Measurements from ENCODE around the gene VPS13A. TPM values are rescaled to one million over a fixed set of nuclear protein-coding genes. Genes with fewer than 3 reads are reported as not detected.

The VPS13A gene
- polyA plus RNA-seq, 1 experiment, result 41.8 TPM

GRCh38 chr9:77142366-77142765 lies 35.0 kb upstream of the VPS13A start:
- CTCF ChIA-PET, result interaction anchor here (1.4 to 1.5 kb wide), 2 partner anchors 9 to 331 kb away, joined by 4 to 10 read pairs; no protein-coding TSS in a partner anchor
- no peak for TF ChIP-seq CTCF (IDR thresholded peaks at IDR 0.05; ENCODE audit: low read depth, low read length)
- no peak for DNase-seq (ENCODE audit: low read depth, low spot score)

GRCh38 chr9:77149879-77150278 lies 27.5 kb upstream of the VPS13A start:
- TF ChIP-seq CTCF (IDR thresholded peaks at IDR 0.05; ENCODE audit: low read depth, low read length), result no peak
- H3K4me3 ChIP-seq (ENCODE audit: low read depth, low read length), result no peak overlapping the region
- DNase-seq (ENCODE audit: low read depth, low spot score), result no peak
- H3K27me3 ChIP-seq (ENCODE audit: control insufficient read depth, insufficient read depth, low read length), result peaks cover 3% of the 10 kb centered on the region
- H3K27ac ChIP-seq (ENCODE audit: low read depth, low read length), result no peak overlapping the region
- ChIA-PET POLR2A (no interaction called here), CTCF (interaction anchor here (0.9 to 3.5 kb wide), 4 partner anchors 17 to 393 kb away, joined by 4 to 36 read pairs (median 8); no protein-coding TSS in a partner anchor)
- no peaks in the 10 kb centered on the region for H3K9me3 ChIP-seq (ENCODE audit: control insufficient read depth, insufficient read depth, low read length)

More at GRCh38 chr9:77142366-77142765, 35.0 kb upstream of the VPS13A start:
- no peaks in the 10 kb centered on the region for H3K27me3 ChIP-seq (ENCODE audit: control insufficient read depth, insufficient read depth, low read length)
- POLR2A ChIA-PET, result no interaction called here
- H3K9me3 ChIP-seq (ENCODE audit: control insufficient read depth, insufficient read depth, low read length), result no peaks in the 10 kb centered on the region
- H3K4me3 ChIP-seq (ENCODE audit: low read depth, low read length), result no peak overlapping the region
- no peak overlapping the region for H3K27ac ChIP-seq (ENCODE audit: low read depth, low read length)

GRCh38 chr9:77152289-77152688 lies 25.0 kb upstream of the VPS13A start:
- ChIA-PET CTCF (interaction anchor here (1.4 to 3.4 kb wide), 5 partner anchors 10 to 342 kb away, joined by 3 to 25 read pairs (median 10); no protein-coding TSS in a partner anchor), POLR2A (no interaction called here)
- H3K9me3 ChIP-seq (ENCODE audit: control insufficient read depth, insufficient read depth, low read length), result no peaks in the 10 kb centered on the region
- no peak overlapping the region for H3K27ac ChIP-seq (ENCODE audit: low read depth, low read length)
- H3K27me3 ChIP-seq (ENCODE audit: control insufficient read depth, insufficient read depth, low read length), result peaks cover 3% of the 10 kb centered on the region
- DNase-seq (ENCODE audit: low read depth, low spot score), result no peak
- no peak for TF ChIP-seq CTCF (IDR thresholded peaks at IDR 0.05; ENCODE audit: low read depth, low read length)
- H3K4me3 ChIP-seq (ENCODE audit: low read depth, low read length), result no peak overlapping the region

DNA sequence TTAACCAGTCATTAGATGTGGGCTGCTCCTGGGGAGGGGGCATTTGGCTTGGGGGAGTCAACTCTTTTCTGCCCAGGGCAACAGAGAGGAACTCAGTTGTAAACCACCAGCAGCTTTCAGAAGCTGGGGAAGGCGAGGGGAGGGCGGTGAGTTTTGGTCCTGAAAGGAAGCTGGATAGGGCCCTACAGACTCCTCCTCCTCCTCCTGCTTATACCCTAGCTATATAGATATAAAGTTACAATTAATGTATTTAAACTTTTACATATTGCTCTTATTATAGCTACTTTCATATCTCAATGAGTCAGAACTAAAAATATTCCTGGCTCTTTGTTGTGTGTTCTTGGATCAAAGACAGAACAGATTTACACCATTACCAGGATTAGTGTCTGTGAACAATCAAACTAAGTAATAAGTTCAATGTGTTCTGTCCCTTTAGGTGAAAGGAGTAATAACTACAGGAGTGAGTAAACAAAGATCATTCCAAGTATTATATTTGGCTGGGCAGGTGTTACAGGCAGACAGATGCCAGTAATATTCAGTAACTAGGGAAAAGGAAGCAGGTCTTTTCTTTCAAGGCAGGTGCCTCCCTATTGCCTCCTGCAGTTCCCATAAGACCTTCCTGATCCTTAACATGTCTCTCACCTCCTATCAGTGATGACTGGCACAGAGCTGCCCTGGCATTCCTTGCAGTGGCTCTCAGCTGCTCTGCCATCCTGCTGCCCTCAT lies 20.5 kb upstream of the VPS13A start:
- Histone ChIP-seq H3K27me3 (ENCODE audit: control insufficient read depth, insufficient read depth, low read length) (no peaks in the 10 kb centered on the region), H3K4me3 (ENCODE audit: low read depth, low read length) (no peak overlapping the region), H3K9me3 (ENCODE audit: control insufficient read depth, insufficient read depth, low read length) (no peaks in the 10 kb centered on the region), H3K27ac (ENCODE audit: low read depth, low read length) (no peak overlapping the region)
- ChIA-PET CTCF (interaction anchor here (1.7 kb wide), 1 partner anchor 10 kb away, joined by 10 read pairs; no protein-coding TSS in a partner anchor), POLR2A (no interaction called here)
- no peak for DNase-seq (ENCODE audit: low read depth, low spot score)
- no peak for TF ChIP-seq CTCF (IDR thresholded peaks at IDR 0.05; ENCODE audit: low read depth, low read length)

- Histone ChIP-seq H3K4me3 (ENCODE audit: low read depth, low read length) (no peak overlapping the region), H3K9me3 (ENCODE audit: control insufficient read depth, insufficient read depth, low read length) (no peaks in the 10 kb centered on the region), H3K27ac (ENCODE audit: low read depth, low read length) (no peak overlapping the region), H3K27me3 (ENCODE audit: control insufficient read depth, insufficient read depth, low read length) (no peaks in the 10 kb centered on the region)
- TF ChIP-seq CTCF (IDR thresholded peaks at IDR 0.05; ENCODE audit: low read depth, low read length), result no peak
- ChIA-PET CTCF (interaction anchor here (0.8 kb wide), 1 partner anchor 8 kb away, joined by 9 read pairs; no protein-coding TSS in a partner anchor), POLR2A (no interaction called here)
- no peak for DNase-seq (ENCODE audit: low read depth, low spot score)
Measured at GRCh38 chr9:77158772-77159513, 18.4 kb upstream of the VPS13A start.
